Keratinocyte (primary cell): ENCODE results near the gene ADGRL3. TPM values are rescaled to one million over a fixed set of nuclear protein-coding genes. Genes with fewer than 3 reads are reported as not detected.

Source experiments
- DNase-seq: peaks from one replicate; pipeline ENCODE4 v3.0.0-alpha.2; 2011; ENCODE audit warnings: low read depth, missing footprints, low spot score
- FAIRE-seq: peaks from 2 replicates; lab custom pipeline; 2011; peaks lifted over from hg19 to GRCh38; lab: Jason Lieb, UNC
- H2AFZ ChIP-seq: 2 replicates; pipeline ENCODE4 v1.6.0; 2012; ENCODE audit warnings: low read length, control low read depth, inconsistent platforms; ENCODE audit not compliant: control insufficient read depth
- H3K27ac ChIP-seq: 2 replicates; pipeline ENCODE4 v1.5.1; 2011; ENCODE audit warnings: low read length; ENCODE audit not compliant: control insufficient read depth, insufficient read depth
- H3K27me3 ChIP-seq: 3 replicates; pipeline ENCODE4 v1.6.0; 2011; ENCODE audit warnings: low read length; ENCODE audit not compliant: control insufficient read depth, insufficient read depth; ENCODE audit errors: extremely low read depth
- H3K36me3 ChIP-seq, 2 experiments: 2 replicates in 1 of 2; 3 replicates in 1 of 2; pipeline ENCODE4 v1.5.1; 2011; ENCODE audit warnings: low read length in 2 of 2, mild to moderate bottlenecking in 1 of 2; ENCODE audit not compliant: control insufficient read depth in 2 of 2, insufficient read depth in 2 of 2; ENCODE audit errors: extremely low read depth in 1 of 2
- H3K4me1 ChIP-seq: 3 replicates; pipeline ENCODE4 v1.5.1; 2011; ENCODE audit warnings: low read length; ENCODE audit not compliant: control insufficient read depth, insufficient read depth; ENCODE audit errors: extremely low read depth
- H3K4me2 ChIP-seq: 3 replicates; pipeline ENCODE4 v1.6.0; 2011; ENCODE audit warnings: low read depth, low read length; ENCODE audit not compliant: control insufficient read depth, insufficient read depth; ENCODE audit errors: extremely low read depth
- H3K4me3 ChIP-seq, 3 experiments: fragments of 200-600 bp in 1 of 3; sonication (generic) in 1 of 3; 2 replicates in 2 of 3; 3 replicates in 1 of 3; pipeline ENCODE4 v1.5.1; 2011 to 2016; ENCODE audit warnings: low read length in 3 of 3, mild to moderate bottlenecking in 3 of 3, control low read depth in 2 of 3, inconsistent platforms in 1 of 3, low read depth in 1 of 3, mixed read lengths in 1 of 3, mixed run types in 1 of 3, moderate library complexity in 1 of 3; ENCODE audit not compliant: control insufficient read depth in 2 of 3, insufficient read depth in 2 of 3; ENCODE audit errors: extremely low read depth in 1 of 3
- H3K79me2 ChIP-seq: 2 replicates; pipeline ENCODE4 v1.6.0; 2012; ENCODE audit warnings: low read length; ENCODE audit not compliant: control insufficient read depth, insufficient read depth
- H3K9ac ChIP-seq: 3 replicates; pipeline ENCODE4 v1.6.0; 2011; ENCODE audit warnings: low read length; ENCODE audit not compliant: control insufficient read depth, insufficient read depth; ENCODE audit errors: extremely low read depth
- H3K9me1 ChIP-seq: 3 replicates; pipeline ENCODE4 v1.6.0; 2011; ENCODE audit warnings: low read length; ENCODE audit not compliant: control insufficient read depth, insufficient read depth; ENCODE audit errors: extremely low read depth
- H3K9me3 ChIP-seq: 2 replicates; pipeline ENCODE4 v1.5.1; 2012; ENCODE audit warnings: low read depth, low read length; ENCODE audit not compliant: control insufficient read depth
- H4K20me1 ChIP-seq: 3 replicates; pipeline ENCODE4 v1.6.0; 2011; ENCODE audit warnings: low read length; ENCODE audit not compliant: control insufficient read depth, insufficient read depth; ENCODE audit errors: extremely low read depth
- EZH2 ChIP-seq: IDR thresholded peaks from one replicate; pipeline ENCODE4 v1.6.1; 2012; ENCODE audit warnings: inconsistent platforms, mild to moderate bottlenecking, low read length, moderate library complexity
- dilution Hi-C: fragments of 300-500 bp; cut with MboI; formaldehyde crosslinking; loops from one replicate; pipeline ENCODE4 v1.7.0; 2020; ENCODE audit warnings: low sequenced_read_pairs; ENCODE audit not compliant: extremely low pct_ligation_motif_present
- polyA plus RNA-seq, 5 experiments: library from polyadenylated mRNA; depleted of rRNA in 3 of 5; stranded (reverse) in 3 of 5; stranded (forward) in 1 of 5; unstranded in 1 of 5; fragments of >200 nt; gene quantifications; 1 replicate in 1 of 5; 2 replicates in 3 of 5; 3 replicates in 1 of 5; pipeline versions ENCODE4 v1.2.1 to v1.2.3, GENCODE V29; 2011 to 2012; ENCODE audit warnings: missing spikeins in 2 of 5, low read depth in 1 of 5, low replicate concordance in 1 of 5
- TF ChIP-seq, protein P1 (sequence below), 3 experiments: IDR thresholded peaks in 1 of 3; conservative IDR thresholded peaks in 1 of 3; optimal IDR thresholded peaks in 1 of 3; 2 replicates in 2 of 3; 3 replicates in 1 of 3; pipeline versions ENCODE3 to v1.5.1; 2011; ENCODE audit warnings: low read length in 3 of 3, mild to moderate bottlenecking in 3 of 3, moderate library complexity in 2 of 3, control low read depth in 1 of 3, inconsistent platforms in 1 of 3; ENCODE audit not compliant: insufficient read depth in 2 of 3; ENCODE audit errors: extremely low read depth in 1 of 3

The ADGRL3 gene
- polyA plus RNA-seq, 1 donor (not counting 4 experiments of a cell fraction or from before 2014, with no cell fraction given), result 0.18 TPM

DNA sequence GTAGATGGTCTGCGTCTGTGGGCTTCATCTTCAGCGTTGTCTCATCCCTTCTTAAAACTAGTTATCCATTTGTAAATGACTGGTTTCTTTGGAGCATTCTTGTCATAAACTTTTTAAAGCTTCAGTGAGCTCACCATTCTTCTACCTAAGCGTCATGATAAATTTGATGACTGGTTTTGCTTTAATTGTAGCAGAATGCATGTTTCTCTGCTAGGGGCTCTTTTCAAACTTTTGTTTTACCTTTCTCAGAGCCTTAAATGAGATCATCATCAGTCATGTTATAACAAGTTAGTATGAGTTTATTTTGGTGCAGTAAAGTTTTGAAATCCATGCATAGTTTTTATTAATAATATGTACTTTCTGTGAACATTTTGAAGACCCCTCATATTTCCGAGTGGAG lies 6.3 kb upstream of the ADGRL3 start:
- H2AFZ ChIP-seq, result no peak overlapping the region
- no peaks in the 10 kb centered on the region for H4K20me1 ChIP-seq
- no peak overlapping the region for H3K9ac ChIP-seq
- no peak overlapping the region for H3K27ac ChIP-seq
- no peak overlapping the region for H3K4me2 ChIP-seq
- dilution Hi-C loops, result no loop called here
- H3K9me1 ChIP-seq, result no peaks in the 10 kb centered on the region
- H3K4me1 ChIP-seq, result no peaks in the 10 kb centered on the region
- H3K36me3 ChIP-seq, result no peaks in the 10 kb centered on the region
- H3K9me3 ChIP-seq, result no peaks in the 10 kb centered on the region
- no peaks in the 10 kb centered on the region for H3K27me3 ChIP-seq
- no peak for DNase-seq
- no peak overlapping the region for H3K4me3 ChIP-seq
- no peaks in the 10 kb centered on the region for H3K79me2 ChIP-seq
- FAIRE-seq, result no peak
- TF ChIP-seq, protein P1, sequence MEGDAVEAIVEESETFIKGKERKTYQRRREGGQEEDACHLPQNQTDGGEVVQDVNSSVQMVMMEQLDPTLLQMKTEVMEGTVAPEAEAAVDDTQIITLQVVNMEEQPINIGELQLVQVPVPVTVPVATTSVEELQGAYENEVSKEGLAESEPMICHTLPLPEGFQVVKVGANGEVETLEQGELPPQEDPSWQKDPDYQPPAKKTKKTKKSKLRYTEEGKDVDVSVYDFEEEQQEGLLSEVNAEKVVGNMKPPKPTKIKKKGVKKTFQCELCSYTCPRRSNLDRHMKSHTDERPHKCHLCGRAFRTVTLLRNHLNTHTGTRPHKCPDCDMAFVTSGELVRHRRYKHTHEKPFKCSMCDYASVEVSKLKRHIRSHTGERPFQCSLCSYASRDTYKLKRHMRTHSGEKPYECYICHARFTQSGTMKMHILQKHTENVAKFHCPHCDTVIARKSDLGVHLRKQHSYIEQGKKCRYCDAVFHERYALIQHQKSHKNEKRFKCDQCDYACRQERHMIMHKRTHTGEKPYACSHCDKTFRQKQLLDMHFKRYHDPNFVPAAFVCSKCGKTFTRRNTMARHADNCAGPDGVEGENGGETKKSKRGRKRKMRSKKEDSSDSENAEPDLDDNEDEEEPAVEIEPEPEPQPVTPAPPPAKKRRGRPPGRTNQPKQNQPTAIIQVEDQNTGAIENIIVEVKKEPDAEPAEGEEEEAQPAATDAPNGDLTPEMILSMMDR (optimal IDR thresholded peaks at IDR 0.05 in 1 of 3, IDR thresholded peaks at IDR 0.05 in 1 of 3, conservative IDR thresholded peaks at IDR 0.05 in 1 of 3; ENCODE audit: extremely low read depth in 1 of 3, insufficient read depth in 2 of 3, low read length in 3 of 3), result no peak
- TF ChIP-seq EZH2, result no peak

DNA sequence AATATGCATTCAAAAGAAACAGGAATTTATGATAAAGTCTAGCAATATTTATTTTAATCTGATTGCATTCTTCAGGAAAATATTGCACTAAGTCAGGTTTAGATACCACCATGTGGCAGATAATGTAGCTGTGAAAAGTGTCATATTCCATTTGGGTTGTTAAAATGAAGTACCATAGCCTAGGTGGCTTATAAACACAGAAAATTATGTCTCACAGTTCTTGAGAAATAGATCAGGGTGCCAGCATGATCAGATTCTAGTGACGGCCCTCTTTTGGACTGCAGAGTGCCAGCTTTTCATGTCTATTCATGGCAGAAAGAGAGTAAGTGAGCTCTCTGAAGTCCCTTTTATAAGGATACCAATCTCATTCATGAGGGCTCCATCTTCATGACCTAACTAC lies 5.6 kb upstream of the ADGRL3 start:
- dilution Hi-C loops, result no loop called here
- no peaks in the 10 kb centered on the region for H3K9me3 ChIP-seq
- no peaks in the 10 kb centered on the region for H3K79me2 ChIP-seq
- H3K9me1 ChIP-seq, result no peaks in the 10 kb centered on the region
- TF ChIP-seq, protein P1 (optimal IDR thresholded peaks at IDR 0.05 in 1 of 3, IDR thresholded peaks at IDR 0.05 in 1 of 3, conservative IDR thresholded peaks at IDR 0.05 in 1 of 3; ENCODE audit: extremely low read depth in 1 of 3, insufficient read depth in 2 of 3, low read length in 3 of 3), result no peak
- no peak for TF ChIP-seq EZH2
- H3K36me3 ChIP-seq, result no peaks in the 10 kb centered on the region
- no peak overlapping the region for H2AFZ ChIP-seq
- no peak overlapping the region for H3K27ac ChIP-seq
- H3K4me3 ChIP-seq, result no peak overlapping the region
- H3K27me3 ChIP-seq, result peaks cover 3% of the 10 kb centered on the region
- H4K20me1 ChIP-seq, result no peaks in the 10 kb centered on the region
- no peak for DNase-seq
- FAIRE-seq, result no peak
- H3K9ac ChIP-seq, result no peak overlapping the region
- no peak overlapping the region for H3K4me2 ChIP-seq
- no peaks in the 10 kb centered on the region for H3K4me1 ChIP-seq
